Measurements from ENCODE around the gene TDRD3. TPM values are rescaled to one million over a fixed set of nuclear protein-coding genes. Genes with fewer than 3 reads are reported as not detected.

TDRD3 gene
- total RNA-seq, 1 donor from 2014 or later: 10.7 TPM

DNA sequence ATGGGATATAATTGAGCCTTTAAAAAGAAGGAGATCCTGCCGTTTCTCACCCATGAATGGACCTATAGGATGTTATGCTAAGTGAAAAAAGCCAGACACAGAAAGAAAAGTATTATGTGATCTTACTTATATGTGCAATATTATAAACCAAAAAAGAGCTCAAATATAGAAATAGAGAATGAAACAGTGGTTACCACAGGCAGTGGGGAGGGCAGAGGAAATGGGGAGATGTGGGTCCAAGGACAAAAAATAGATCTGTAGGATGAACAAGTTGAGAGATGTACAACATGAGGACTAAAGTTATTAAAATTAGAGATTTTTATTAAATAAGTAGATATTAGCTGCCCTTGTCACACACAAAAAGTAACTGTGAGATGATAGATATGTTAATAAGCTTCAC lies 29.1 kb downstream of the TDRD3 start:
- Histone ChIP-seq H3K9ac (ENCODE audit: low read length) (no peak overlapping the region), H3K27me3 (ENCODE audit: insufficient read depth, low read length) (no peaks in the 10 kb centered on the region), H4K20me1 (ENCODE audit: insufficient read depth, low read length) (no peaks in the 10 kb centered on the region), H2AFZ (ENCODE audit: low read depth, low read length) (no peak overlapping the region), H3K4me2 (ENCODE audit: low read length) (no peak overlapping the region), H3K9me3 (ENCODE audit: insufficient read depth, low read depth, low read length) (no peaks in the 10 kb centered on the region), H3K36me3 (ENCODE audit: insufficient read depth, low read length) (no peaks in the 10 kb centered on the region), H3K4me1 (ENCODE audit: insufficient read depth, low read length) (no peaks in the 10 kb centered on the region), H3K4me3 (ENCODE audit: insufficient read depth, low read depth, low read length) (no peak overlapping the region), H3K27ac (ENCODE audit: low read depth, low read length) (no peak overlapping the region), H3K79me2 (ENCODE audit: insufficient read depth, low read length) (no peaks in the 10 kb centered on the region)
- Mint-ChIP-seq H3K27me3 (ENCODE audit: low read depth, unreplicated experiment) (no peaks in the 10 kb centered on the region), H3K4me1 (ENCODE audit: low read depth, unreplicated experiment) (no peaks in the 10 kb centered on the region), H3K4me3 (ENCODE audit: unreplicated experiment) (no peak overlapping the region), H3K27ac (ENCODE audit: unreplicated experiment) (no peak overlapping the region), H3K36me3 (ENCODE audit: low read depth, unreplicated experiment) (no peaks in the 10 kb centered on the region), H3K9me3 (ENCODE audit: unreplicated experiment) (no peaks in the 10 kb centered on the region)
- no peak for TF ChIP-seq EZH2 (IDR thresholded peaks at IDR 0.05; ENCODE audit: insufficient read depth, low read length)
- TF ChIP-seq, protein P1, sequence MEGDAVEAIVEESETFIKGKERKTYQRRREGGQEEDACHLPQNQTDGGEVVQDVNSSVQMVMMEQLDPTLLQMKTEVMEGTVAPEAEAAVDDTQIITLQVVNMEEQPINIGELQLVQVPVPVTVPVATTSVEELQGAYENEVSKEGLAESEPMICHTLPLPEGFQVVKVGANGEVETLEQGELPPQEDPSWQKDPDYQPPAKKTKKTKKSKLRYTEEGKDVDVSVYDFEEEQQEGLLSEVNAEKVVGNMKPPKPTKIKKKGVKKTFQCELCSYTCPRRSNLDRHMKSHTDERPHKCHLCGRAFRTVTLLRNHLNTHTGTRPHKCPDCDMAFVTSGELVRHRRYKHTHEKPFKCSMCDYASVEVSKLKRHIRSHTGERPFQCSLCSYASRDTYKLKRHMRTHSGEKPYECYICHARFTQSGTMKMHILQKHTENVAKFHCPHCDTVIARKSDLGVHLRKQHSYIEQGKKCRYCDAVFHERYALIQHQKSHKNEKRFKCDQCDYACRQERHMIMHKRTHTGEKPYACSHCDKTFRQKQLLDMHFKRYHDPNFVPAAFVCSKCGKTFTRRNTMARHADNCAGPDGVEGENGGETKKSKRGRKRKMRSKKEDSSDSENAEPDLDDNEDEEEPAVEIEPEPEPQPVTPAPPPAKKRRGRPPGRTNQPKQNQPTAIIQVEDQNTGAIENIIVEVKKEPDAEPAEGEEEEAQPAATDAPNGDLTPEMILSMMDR (IDR thresholded peaks at IDR 0.05; ENCODE audit: insufficient read depth, low read depth, low read length): no peak
- no peak for DNase-seq (ENCODE audit: low read depth)
- no peak for FAIRE-seq

DNA sequence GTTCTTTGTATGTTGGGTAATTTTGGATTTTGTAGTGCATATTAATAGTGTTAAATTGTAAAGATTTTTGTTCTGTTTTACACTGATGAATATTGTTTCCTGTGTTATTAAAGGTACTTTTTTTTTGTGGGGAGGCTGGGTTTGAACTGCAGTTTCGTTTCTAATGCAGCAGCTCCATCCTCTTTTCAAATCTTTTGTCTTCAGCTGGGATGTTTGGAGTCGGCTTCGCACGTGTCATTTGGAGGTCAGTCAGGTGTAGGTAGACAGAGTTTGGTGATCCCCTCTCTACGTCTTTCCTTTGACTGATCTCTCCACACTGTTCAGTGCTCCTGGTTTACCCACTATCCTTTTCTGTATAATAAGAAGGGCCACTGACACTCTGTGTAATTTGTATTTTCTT lies 30.3 kb downstream of the TDRD3 start:
- Histone ChIP-seq H3K4me2 (ENCODE audit: low read length) (no peak overlapping the region), H3K79me2 (ENCODE audit: insufficient read depth, low read length) (no peaks in the 10 kb centered on the region), H3K9ac (ENCODE audit: low read length) (no peak overlapping the region), H3K9me3 (ENCODE audit: insufficient read depth, low read depth, low read length) (no peaks in the 10 kb centered on the region), H3K4me3 (ENCODE audit: insufficient read depth, low read depth, low read length) (no peak overlapping the region), H3K4me1 (ENCODE audit: insufficient read depth, low read length) (no peaks in the 10 kb centered on the region), H3K36me3 (ENCODE audit: insufficient read depth, low read length) (no peaks in the 10 kb centered on the region), H3K27ac (ENCODE audit: low read depth, low read length) (no peak overlapping the region), H2AFZ (ENCODE audit: low read depth, low read length) (no peak overlapping the region), H3K27me3 (ENCODE audit: insufficient read depth, low read length) (no peaks in the 10 kb centered on the region), H4K20me1 (ENCODE audit: insufficient read depth, low read length) (no peaks in the 10 kb centered on the region)
- no peaks in the 10 kb centered on the region for H3K36me3 Mint-ChIP-seq (ENCODE audit: low read depth, unreplicated experiment)
- no peaks in the 10 kb centered on the region for H3K27me3 Mint-ChIP-seq (ENCODE audit: low read depth, unreplicated experiment)
- no peak for DNase-seq (ENCODE audit: low read depth)
- TF ChIP-seq, protein P1 (IDR thresholded peaks at IDR 0.05; ENCODE audit: insufficient read depth, low read depth, low read length): no peak
- TF ChIP-seq EZH2 (IDR thresholded peaks at IDR 0.05; ENCODE audit: insufficient read depth, low read length): no peak
- H3K9me3 Mint-ChIP-seq (ENCODE audit: unreplicated experiment): no peaks in the 10 kb centered on the region
- no peaks in the 10 kb centered on the region for H3K4me1 Mint-ChIP-seq (ENCODE audit: low read depth, unreplicated experiment)
- no peak overlapping the region for H3K4me3 Mint-ChIP-seq (ENCODE audit: unreplicated experiment)
- FAIRE-seq: no peak
- H3K27ac Mint-ChIP-seq (ENCODE audit: unreplicated experiment): no peak overlapping the region

DNA sequence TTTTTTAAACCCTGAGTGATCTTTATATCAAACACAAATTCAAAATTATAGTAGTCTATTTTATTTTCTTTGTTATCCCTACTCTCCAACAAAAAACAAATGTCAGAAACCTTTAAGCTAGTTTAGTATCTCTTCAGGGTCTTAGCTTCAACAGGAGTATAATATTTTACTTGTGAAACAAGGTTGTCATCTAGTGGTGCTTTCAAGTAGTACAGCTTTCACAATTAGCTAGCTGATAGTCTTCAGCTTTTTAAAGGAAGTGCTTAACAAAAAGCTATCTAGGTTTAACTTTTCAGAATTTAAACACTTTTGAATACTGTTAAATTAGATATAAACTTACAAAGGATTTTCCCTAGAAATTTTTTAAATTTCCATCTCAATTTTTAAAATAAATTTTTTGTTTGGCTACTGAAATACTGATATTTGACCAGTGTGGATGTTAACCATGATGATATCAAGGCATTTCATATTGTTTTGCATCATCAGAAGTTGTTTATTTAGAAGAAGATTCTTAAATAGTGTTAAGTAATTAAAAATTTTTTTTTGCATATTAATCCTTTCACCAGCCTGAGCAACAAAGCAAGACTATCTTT lies 34.2 kb downstream of the TDRD3 start:
- no peak overlapping the region for H3K4me3 ChIP-seq (ENCODE audit: insufficient read depth, low read depth, low read length)
- H3K9me3 ChIP-seq (ENCODE audit: insufficient read depth, low read depth, low read length): no peaks in the 10 kb centered on the region
- Mint-ChIP-seq H3K9me3 (ENCODE audit: unreplicated experiment) (peaks cover 2% of the 10 kb centered on the region), H3K36me3 (ENCODE audit: low read depth, unreplicated experiment) (no peaks in the 10 kb centered on the region), H3K27me3 (ENCODE audit: low read depth, unreplicated experiment) (no peaks in the 10 kb centered on the region), H3K27ac (ENCODE audit: unreplicated experiment) (no peak overlapping the region), H3K4me1 (ENCODE audit: low read depth, unreplicated experiment) (no peaks in the 10 kb centered on the region), H3K4me3 (ENCODE audit: unreplicated experiment) (no peak overlapping the region)
- H3K9ac ChIP-seq (ENCODE audit: low read length): no peak overlapping the region
- peak; percentile 50 for DNase-seq (ENCODE audit: low read depth)
- TF ChIP-seq, protein P1 (IDR thresholded peaks at IDR 0.05; ENCODE audit: insufficient read depth, low read depth, low read length): peak; percentile 85
- no peak for TF ChIP-seq EZH2 (IDR thresholded peaks at IDR 0.05; ENCODE audit: insufficient read depth, low read length)
- no peak overlapping the region for H2AFZ ChIP-seq (ENCODE audit: low read depth, low read length)
- H4K20me1 ChIP-seq (ENCODE audit: insufficient read depth, low read length): no peaks in the 10 kb centered on the region
- no peak overlapping the region for H3K4me2 ChIP-seq (ENCODE audit: low read length)
- no peaks in the 10 kb centered on the region for H3K79me2 ChIP-seq (ENCODE audit: insufficient read depth, low read length)
- no peak overlapping the region for H3K27ac ChIP-seq (ENCODE audit: low read depth, low read length)
- no peaks in the 10 kb centered on the region for H3K27me3 ChIP-seq (ENCODE audit: insufficient read depth, low read length)
- H3K36me3 ChIP-seq (ENCODE audit: insufficient read depth, low read length): no peaks in the 10 kb centered on the region
- peak; percentile 64 for FAIRE-seq
- H3K4me1 ChIP-seq (ENCODE audit: insufficient read depth, low read length): no peaks in the 10 kb centered on the region
